Measurements from ENCODE around the gene IL10. TPM values are rescaled to one million over a fixed set of nuclear protein-coding genes. Genes with fewer than 3 reads are reported as not detected.
A peak's percentile ranks its signal among the peaks of the same experiment; 100 is the strongest.

IL10 gene
- polyA plus RNA-seq, 3 donors: 4.1 to 68.1 (median 7.8) TPM

GRCh38 chr1:206799311-206799710 is 27.0 kb upstream of the IL10 start:
- WGBS (ENCODE audit: insufficient coverage): 93% methylated on average over 3 of the region's 3 CpGs
- Histone ChIP-seq H3K4me1 (ENCODE audit: control insufficient read depth in 1 of 2, insufficient read depth in 2 of 2, low read length in 2 of 2) (peaks cover 16 to 33% of the 10 kb centered on the region in 2 donors), H3K79me2 (ENCODE audit: insufficient read depth, low read length) (no peaks in the 10 kb centered on the region), H3K36me3 (replicated peaks in 1 of 2; ENCODE audit: control insufficient read depth in 1 of 2, insufficient read depth in 2 of 2, low read length in 2 of 2) (no peaks in the 10 kb centered on the region), H3K27me3 (ENCODE audit: control insufficient read depth in 2 of 2, insufficient read depth in 2 of 2, low read length in 2 of 2) (no peaks in the 10 kb centered on the region), H2AFZ (ENCODE audit: insufficient read depth, low read depth, low read length, poor library complexity, severe bottlenecking) (no peak overlapping the region), H3K27ac (ENCODE audit: low read depth in 1 of 2, low read length in 2 of 2) (no peak overlapping the region), H3K4me2 (replicated peaks; ENCODE audit: extremely low read depth, low read length, poor library complexity, severe bottlenecking) (no peak overlapping the region), H3K9me3 (replicated peaks in 1 of 2; ENCODE audit: control insufficient read depth in 1 of 2, insufficient read depth in 1 of 2, low read length in 2 of 2) (no peaks in the 10 kb centered on the region), H4K20me1 (ENCODE audit: insufficient read depth, low read length) (no peaks in the 10 kb centered on the region), H3K9ac (ENCODE audit: insufficient read depth, low read length, poor library complexity, severe bottlenecking) (no peak overlapping the region), H3K4me3 (replicated peaks in 1 of 3; ENCODE audit: low read depth in 2 of 3, low read length in 3 of 3) (no peak overlapping the region)
- H3K27me3 Mint-ChIP-seq (ENCODE audit: low read depth in 3 of 3): peaks cover 3 to 8% (median 7%) of the 10 kb centered on the region in 3 donors
- H3K9me3 Mint-ChIP-seq: peaks cover 0 to 2% (median 0%) of the 10 kb centered on the region in 7 donors
- no peak for TF ChIP-seq CTCF (IDR thresholded peaks at IDR 0.05)
- DNase-seq: no peak
- no peak overlapping the region for H3K27ac Mint-ChIP-seq
- H3K4me1 Mint-ChIP-seq: peaks cover 36% of the 10 kb centered on the region
- no peak overlapping the region for H3K4me3 Mint-ChIP-seq
- intact Hi-C loops (cut with micrococcal nuclease): no loop called here
- H3K36me3 Mint-ChIP-seq: peaks cover 0 to 11% of the 10 kb centered on the region in 2 donors

- no peaks in the 10 kb centered on the region for H4K20me1 ChIP-seq (ENCODE audit: insufficient read depth, low read length)
- Mint-ChIP-seq H3K4me1 (peaks cover 36% of the 10 kb centered on the region), H3K27me3 (ENCODE audit: low read depth in 3 of 3) (peaks cover 3 to 8% (median 4%) of the 10 kb centered on the region in 3 donors), H3K27ac (peak overlapping the region in 3 of 7 donors; percentile 39 to 61 (median 45)), H3K4me3 (no peak overlapping the region), H3K9me3 (peaks cover 0 to 2% (median 0%) of the 10 kb centered on the region in 7 donors), H3K36me3 (peaks cover 0 to 11% of the 10 kb centered on the region in 2 donors)
- no peak for DNase-seq
- no peaks in the 10 kb centered on the region for H3K9me3 ChIP-seq (replicated peaks in 1 of 2; ENCODE audit: control insufficient read depth in 1 of 2, insufficient read depth in 1 of 2, low read length in 2 of 2)
- peak; percentile 9 for TF ChIP-seq CTCF (IDR thresholded peaks at IDR 0.05)
- 87% methylated on average over 3 of the region's 13 CpGs for WGBS (ENCODE audit: insufficient coverage)
- no peaks in the 10 kb centered on the region for H3K79me2 ChIP-seq (ENCODE audit: insufficient read depth, low read length)
- H2AFZ ChIP-seq (ENCODE audit: insufficient read depth, low read depth, low read length, poor library complexity, severe bottlenecking): no peak overlapping the region
- H3K4me3 ChIP-seq (replicated peaks in 1 of 3; ENCODE audit: low read depth in 2 of 3, low read length in 3 of 3): no peak overlapping the region
- no peak overlapping the region for H3K4me2 ChIP-seq (replicated peaks; ENCODE audit: extremely low read depth, low read length, poor library complexity, severe bottlenecking)
- no peak overlapping the region for H3K9ac ChIP-seq (ENCODE audit: insufficient read depth, low read length, poor library complexity, severe bottlenecking)
- H3K36me3 ChIP-seq (replicated peaks in 1 of 2; ENCODE audit: control insufficient read depth in 1 of 2, insufficient read depth in 2 of 2, low read length in 2 of 2): no peaks in the 10 kb centered on the region
- no peaks in the 10 kb centered on the region for H3K27me3 ChIP-seq (ENCODE audit: control insufficient read depth in 2 of 2, insufficient read depth in 2 of 2, low read length in 2 of 2)
- H3K4me1 ChIP-seq (ENCODE audit: control insufficient read depth in 1 of 2, insufficient read depth in 2 of 2, low read length in 2 of 2): peaks cover 16 to 33% of the 10 kb centered on the region in 2 donors
- intact Hi-C loops (cut with micrococcal nuclease): no loop called here
- no peak overlapping the region for H3K27ac ChIP-seq (ENCODE audit: low read depth in 1 of 2, low read length in 2 of 2)
Observed at GRCh38 chr1:206798384-206798996, 26.2 kb upstream of the IL10 start.
